C4-2B (cell line): ENCODE measurements around the gene UGT1A3.

ENCODE experiments used
- CTCF ChIP-seq: fragments of 450-650 bp; conservative IDR thresholded peaks from 2 replicates; pipeline ENCODE4 v1.5.1; 2017; ENCODE audit warnings: mild to moderate bottlenecking
- ZFX ChIP-seq: fragments of 450-650 bp; IDR thresholded peaks from 2 replicates; pipeline ENCODE4 v1.6.1; 2017

GRCh38 chr2:233745073-233745755 is 16.4 kb downstream of the UGT1A3 start:
- TF ChIP-seq CTCF (no peak), ZFX (no peak)
